Esophagus muscularis mucosa (tissue), 4 donors: ENCODE measurements around the gene MTERF4. TPM values are rescaled to one million over a fixed set of nuclear protein-coding genes. Genes with fewer than 3 reads are reported as not detected.
"Not testable (repeated sequence)": the region's sequence is repeated elsewhere in the genome, so short reads cannot be mapped to it uniquely, and the experiment has no call there.

ENCODE experiments used
- DNase-seq: peaks from one replicate; pipeline ENCODE4 v3.0.0-alpha.2; 2017; ENCODE audit errors: extremely low spot score
- H3K27ac ChIP-seq, 4 donors: fragments of 200-600 bp; sonication (generic); replicated peaks in 1 of 4; 1 replicate in 3 of 4; 2 replicates in 1 of 4; pipeline ENCODE4 v1.5.1; 2016 to 2019; ENCODE audit warnings: mild to moderate bottlenecking in 1 of 4
- H3K27me3 ChIP-seq, 4 donors: fragments of 200-600 bp; sonication (generic); one replicate each; pipeline versions ENCODE4 v1.5.1 to v1.6.0; 2016 to 2019
- H3K36me3 ChIP-seq, 4 donors: fragments of 200-600 bp; sonication (generic); one replicate each; pipeline ENCODE4 v1.5.1; 2016 to 2019
- H3K4me1 ChIP-seq, 4 donors: fragments of 200-600 bp; sonication (generic); one replicate each; pipeline ENCODE4 v1.5.1; 2016 to 2019
- H3K4me3 ChIP-seq, 4 donors: fragments of 200-600 bp; sonication (generic); 1 replicate in 2 of 4; 2 replicates in 2 of 4; pipeline ENCODE4 v1.5.1; 2016 to 2019; ENCODE audit warnings: mild to moderate bottlenecking in 4 of 4, moderate library complexity in 1 of 4
- H3K9me3 ChIP-seq, 4 donors: fragments of 200-600 bp; sonication (generic); 1 replicate in 3 of 4; 2 replicates in 1 of 4; pipeline ENCODE4 v1.5.1; 2016 to 2019
- EP300 ChIP-seq: sonication (generic); formaldehyde crosslinking; IDR thresholded peaks from one replicate; pipeline ENCODE4 v1.6.1; 2017; ENCODE audit warnings: antibody characterized with exemption
- POLR2A ChIP-seq: fragments of 450-650 bp; IDR thresholded peaks from one replicate; pipeline ENCODE4 v1.6.1; 2017; ENCODE audit warnings: antibody characterized with exemption, moderate library complexity, mild to moderate bottlenecking, low read depth
- POLR2AphosphoS5 ChIP-seq, 2 donors: sonication (generic); formaldehyde crosslinking; IDR thresholded peaks; one replicate each; pipeline ENCODE4 v1.6.1; 2017; ENCODE audit warnings: antibody characterized with exemption in 2 of 2
- WGBS: methylation state at CpG from one replicate; pipeline ENCODE4 v1.1.5; 2018; 5-methylcytosine and 5-hydroxymethylcytosine counted together
- intact Hi-C: fragments of 100-400 bp; cut with DNase I; formaldehyde crosslinking; loops from one replicate; pipeline ENCODE4 v1.15.1; 2023
- total RNA-seq, 4 donors: library from RNA; depleted of rRNA; stranded (reverse); fragments of >200 nt; gene quantifications; one replicate each; pipeline versions ENCODE4 v1.1.0 to v1.2.1, GENCODE V29; 2016
- TF ChIP-seq, protein P1 (sequence below), 3 experiments: fragments of 200-600 bp in 2 of 3; fragments of 450-650 bp in 1 of 3; sonication (generic) in 2 of 3; IDR thresholded peaks; one replicate each; pipeline ENCODE4 v1.5.1; 2017 to 2019; ENCODE audit warnings: antibody characterized with exemption in 3 of 3, mild to moderate bottlenecking in 2 of 3, moderate library complexity in 1 of 3

Gene MTERF4
- total RNA-seq, 4 donors from 2014 or later = 19.5 to 26.6 (median 24.5) TPM

DNA sequence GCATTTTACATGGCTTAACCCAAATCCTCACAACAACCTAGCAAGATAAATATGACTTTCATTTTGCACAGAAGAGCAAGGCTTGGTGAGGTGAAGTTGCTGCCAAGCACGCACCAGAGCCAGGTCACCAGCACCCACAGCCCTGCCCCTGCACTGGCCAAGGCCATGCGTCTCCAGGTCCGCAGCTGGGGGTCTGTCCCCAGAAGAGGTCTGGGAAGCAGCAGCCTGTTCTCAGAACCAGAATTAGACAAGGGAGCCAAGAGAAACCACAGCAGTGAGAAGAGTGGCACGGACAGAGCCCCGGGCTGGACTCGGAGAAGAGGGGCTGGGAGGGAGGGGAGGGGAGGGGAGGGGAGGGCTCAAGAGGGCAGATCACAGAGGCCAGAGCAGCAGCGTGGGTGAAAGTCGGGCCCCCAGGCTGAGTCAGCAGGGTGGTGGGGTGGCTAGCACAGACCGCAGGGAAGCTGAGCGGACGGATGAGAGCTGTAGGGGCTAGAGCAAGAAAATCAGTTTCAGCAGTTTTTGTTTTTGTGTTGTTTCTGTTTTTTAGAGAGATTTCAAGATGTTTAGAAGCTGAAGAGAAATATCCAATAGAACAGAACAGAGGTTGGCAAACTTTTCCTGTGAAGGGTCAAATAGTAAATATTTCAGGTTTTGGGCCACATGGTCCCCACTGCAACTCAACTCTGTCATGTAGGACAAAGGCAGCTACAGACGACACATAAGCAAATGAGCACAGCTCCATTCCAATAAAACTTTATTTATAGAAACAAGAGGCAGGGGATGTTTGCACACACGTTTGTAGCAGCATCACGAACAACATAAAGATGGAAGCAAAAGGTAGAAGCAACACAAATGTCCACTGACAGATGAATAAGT lies 7.4 kb upstream of the MTERF4 start:
- no peaks in the 10 kb centered on the region for H3K4me1 ChIP-seq
- no peak overlapping the region for H3K4me3 ChIP-seq
- H3K9me3 ChIP-seq = no peaks in the 10 kb centered on the region
- DNase-seq = no peak
- H3K27me3 ChIP-seq = no peaks in the 10 kb centered on the region
- H3K27ac ChIP-seq = no peak overlapping the region
- 82% methylated on average over 13 of the region's 14 CpGs for WGBS
- TF ChIP-seq EP300 (no peak), POLR2AphosphoS5 (IDR thresholded peaks at IDR 0.05) (no peak), POLR2A (no peak)
- TF ChIP-seq, protein P1, sequence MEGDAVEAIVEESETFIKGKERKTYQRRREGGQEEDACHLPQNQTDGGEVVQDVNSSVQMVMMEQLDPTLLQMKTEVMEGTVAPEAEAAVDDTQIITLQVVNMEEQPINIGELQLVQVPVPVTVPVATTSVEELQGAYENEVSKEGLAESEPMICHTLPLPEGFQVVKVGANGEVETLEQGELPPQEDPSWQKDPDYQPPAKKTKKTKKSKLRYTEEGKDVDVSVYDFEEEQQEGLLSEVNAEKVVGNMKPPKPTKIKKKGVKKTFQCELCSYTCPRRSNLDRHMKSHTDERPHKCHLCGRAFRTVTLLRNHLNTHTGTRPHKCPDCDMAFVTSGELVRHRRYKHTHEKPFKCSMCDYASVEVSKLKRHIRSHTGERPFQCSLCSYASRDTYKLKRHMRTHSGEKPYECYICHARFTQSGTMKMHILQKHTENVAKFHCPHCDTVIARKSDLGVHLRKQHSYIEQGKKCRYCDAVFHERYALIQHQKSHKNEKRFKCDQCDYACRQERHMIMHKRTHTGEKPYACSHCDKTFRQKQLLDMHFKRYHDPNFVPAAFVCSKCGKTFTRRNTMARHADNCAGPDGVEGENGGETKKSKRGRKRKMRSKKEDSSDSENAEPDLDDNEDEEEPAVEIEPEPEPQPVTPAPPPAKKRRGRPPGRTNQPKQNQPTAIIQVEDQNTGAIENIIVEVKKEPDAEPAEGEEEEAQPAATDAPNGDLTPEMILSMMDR (IDR thresholded peaks at IDR 0.05) = no peak
- intact Hi-C loops = no loop called here
- H3K36me3 ChIP-seq = no peaks in the 10 kb centered on the region

DNA sequence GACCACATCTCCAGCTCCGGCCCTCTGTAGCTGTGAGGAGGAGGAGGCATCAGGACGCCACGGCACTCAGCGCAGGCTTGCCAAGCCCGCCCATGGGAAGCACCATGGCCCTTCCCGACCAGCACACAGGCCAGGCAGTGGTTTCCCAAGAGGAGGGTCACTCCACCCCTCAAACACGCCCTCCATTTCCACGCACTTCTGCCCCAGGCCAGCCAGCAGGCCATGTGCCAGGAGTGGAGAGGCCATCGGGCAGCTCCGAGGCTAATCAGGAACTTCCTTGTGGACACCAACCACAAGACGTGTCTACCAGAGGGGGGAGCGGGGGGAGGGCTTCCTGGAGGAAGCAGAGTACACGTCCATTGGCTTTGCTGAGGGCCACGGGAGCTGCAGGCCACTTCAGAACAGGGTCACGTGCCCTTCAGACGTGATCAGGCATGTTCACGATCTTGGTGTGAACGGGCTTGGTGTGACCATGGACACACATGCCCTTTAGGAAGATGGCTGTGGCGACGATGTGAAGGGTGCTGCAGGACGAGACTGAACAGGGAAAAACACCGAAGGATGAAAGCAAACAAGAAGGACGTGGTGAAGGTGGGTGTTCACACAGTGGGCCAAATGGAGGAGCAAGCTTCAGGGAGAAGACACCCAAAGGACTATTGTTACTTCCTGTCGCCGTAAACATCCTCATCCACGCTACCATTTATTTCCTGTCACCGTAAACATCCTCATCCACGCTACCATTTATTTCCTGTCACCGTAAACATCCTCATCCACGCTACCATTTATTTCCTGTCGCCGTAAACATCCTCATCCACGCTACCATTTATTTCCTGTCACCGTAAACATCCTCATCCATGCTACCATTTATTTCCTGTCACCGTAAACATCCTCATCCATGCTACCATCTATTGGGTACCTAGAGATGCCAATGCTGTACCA lies 6.5 kb upstream of the MTERF4 start:
- Histone ChIP-seq H3K4me3 (no peak overlapping the region), H3K36me3 (no peaks in the 10 kb centered on the region), H3K4me1 (peaks cover 0 to 3% (median under 1%) of the 10 kb centered on the region in 4 donors), H3K27ac (no peak overlapping the region), H3K9me3 (no peaks in the 10 kb centered on the region), H3K27me3 (no peaks in the 10 kb centered on the region)
- 82% methylated on average over 30 of the region's 35 CpGs for WGBS
- intact Hi-C loops = no loop called here
- TF ChIP-seq, protein P1 (IDR thresholded peaks at IDR 0.05) = no peak
- no peak for TF ChIP-seq POLR2A
- no peak for DNase-seq

DNA sequence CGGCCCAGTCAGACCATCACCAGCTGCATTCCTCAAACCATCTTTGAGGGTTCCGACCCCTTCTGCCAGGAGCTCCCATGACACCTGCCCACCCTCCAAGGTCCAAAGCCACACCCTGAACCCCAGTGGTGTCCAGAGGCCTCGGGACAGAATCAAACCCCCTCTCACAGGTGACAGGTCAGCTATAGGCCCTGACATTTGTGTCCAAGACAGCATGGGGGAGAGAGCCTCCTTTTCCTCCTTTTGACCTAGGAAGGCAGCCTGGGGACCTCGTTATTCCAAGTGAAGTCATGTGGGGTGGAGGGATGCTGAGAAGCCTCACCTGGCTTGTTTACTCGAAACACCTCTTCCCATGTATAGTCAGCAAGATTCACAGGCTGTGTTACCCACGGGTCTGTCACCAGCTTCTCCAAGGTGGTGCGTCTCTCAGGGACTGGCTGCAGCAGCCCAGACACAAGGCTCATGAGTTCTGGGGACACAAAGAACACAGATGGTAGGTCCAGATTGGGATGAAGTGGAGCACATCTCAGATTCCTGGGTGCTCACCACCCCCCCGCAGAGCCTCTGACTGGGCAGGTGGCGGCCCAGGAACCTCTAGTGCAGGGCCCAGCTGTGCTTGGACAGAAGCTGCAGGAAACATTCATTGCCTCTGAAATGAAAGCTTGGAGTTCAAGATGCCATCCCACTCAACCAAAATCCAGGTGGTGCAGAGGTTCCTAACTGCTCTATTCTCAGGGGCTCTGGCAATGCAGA lies 5.1 kb upstream of the MTERF4 start:
- Histone ChIP-seq H3K36me3 (no peaks in the 10 kb centered on the region), H3K27me3 (no peaks in the 10 kb centered on the region), H3K4me3 (no peak overlapping the region), H3K9me3 (no peaks in the 10 kb centered on the region), H3K4me1 (peaks cover 7 to 12% (median 9%) of the 10 kb centered on the region in 4 donors), H3K27ac (no peak overlapping the region)
- TF ChIP-seq, protein P1 (IDR thresholded peaks at IDR 0.05) = no peak
- TF ChIP-seq POLR2A = no peak
- TF ChIP-seq POLR2AphosphoS5 (IDR thresholded peaks at IDR 0.05) = no peak
- no peak for TF ChIP-seq EP300
- no peak for DNase-seq
- 91% methylated on average over 7 of the region's 9 CpGs for WGBS
- intact Hi-C loops = no loop called here

DNA sequence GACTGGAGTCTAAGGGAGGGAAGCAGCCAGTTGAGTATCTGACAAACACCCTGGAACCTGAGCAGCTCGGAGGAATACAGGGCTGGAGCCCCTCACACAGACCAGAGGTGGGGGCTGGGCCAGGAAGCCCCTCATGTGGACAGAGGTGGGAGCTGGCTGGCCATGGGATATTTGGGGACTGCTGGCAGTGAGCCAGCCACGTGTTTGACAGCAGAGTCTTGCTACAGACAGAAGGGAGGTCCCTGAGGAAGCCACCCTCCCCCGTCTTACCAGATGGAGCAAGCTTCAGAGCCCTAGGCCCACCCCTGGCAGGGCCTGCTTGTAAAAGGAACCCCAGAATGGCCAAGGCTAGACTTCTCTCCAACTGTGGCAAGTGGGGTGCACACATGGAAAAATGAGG lies 3.6 kb upstream of the MTERF4 start:
- no peaks in the 10 kb centered on the region for H3K36me3 ChIP-seq
- 60% methylated on average over 3 of the region's 3 CpGs for WGBS
- no peak overlapping the region for H3K4me3 ChIP-seq
- no peak for DNase-seq
- intact Hi-C loops = no loop called here
- no peak for TF ChIP-seq EP300
- TF ChIP-seq, protein P1 (IDR thresholded peaks at IDR 0.05) = no peak
- no peak for TF ChIP-seq POLR2AphosphoS5 (IDR thresholded peaks at IDR 0.05)
- no peak for TF ChIP-seq POLR2A
- peaks cover 17 to 22% (median 20%) of the 10 kb centered on the region in 4 donors for H3K4me1 ChIP-seq
- H3K27ac ChIP-seq = no peak overlapping the region
- no peaks in the 10 kb centered on the region for H3K27me3 ChIP-seq
- no peaks in the 10 kb centered on the region for H3K9me3 ChIP-seq

DNA sequence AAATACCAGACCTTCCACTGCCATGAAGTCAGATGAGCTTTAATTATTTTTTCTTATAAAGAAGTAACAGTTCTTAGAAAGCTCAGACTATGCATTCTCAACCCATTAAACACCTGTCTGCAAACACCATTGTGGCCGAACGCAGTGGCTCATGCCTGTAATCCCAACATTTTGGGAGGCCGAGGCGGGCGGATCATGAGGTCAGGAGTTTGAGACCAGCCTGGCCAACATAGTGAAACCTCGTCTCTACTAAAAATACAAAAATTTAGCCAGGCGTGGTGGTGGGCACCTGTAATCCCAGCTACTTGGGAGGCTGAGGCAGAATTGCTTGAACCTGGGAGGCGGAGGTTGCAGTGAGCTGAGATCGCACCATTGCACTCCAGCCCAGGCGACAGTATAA lies 2.5 kb upstream of the MTERF4 start:
- intact Hi-C loops = loop anchor here (5.0 kb wide), 1 partner anchor 48 kb away; the partner anchor contains the start of gene PPP1R7
- H3K27me3 ChIP-seq, H3K9me3 ChIP-seq, H3K27ac ChIP-seq, H3K4me3 ChIP-seq, DNase-seq, H3K36me3 ChIP-seq: not testable (repeated sequence)
- H3K4me1 ChIP-seq = peaks cover 18 to 32% (median 25%) of the 10 kb centered on the region in 4 donors
- 91% methylated on average over 10 of the region's 10 CpGs for WGBS
